ENCODE measurements around the gene TEFM. TPM values are rescaled to one million over a fixed set of nuclear protein-coding genes. Genes with fewer than 3 reads are reported as not detected.

The TEFM gene
- total RNA-seq, 1 experiment from 2014 or later, result 11.7 TPM

GRCh38 chr17:30894236-30894635, 11.8 kb downstream of the TEFM start:
- Histone ChIP-seq H3K27ac (ENCODE audit: insufficient read length, low read depth, low read length) (no peak overlapping the region), H3K14ac (ENCODE audit: insufficient read depth, low read length) (no peak overlapping the region), H3K4me2 (ENCODE audit: insufficient read depth, insufficient read length, low read length) (no peak overlapping the region), H4K5ac (ENCODE audit: insufficient read length, low read depth, low read length) (no peak overlapping the region), H3K18ac (ENCODE audit: insufficient read length, low read depth, low read length) (no peak overlapping the region), H4K8ac (replicated peaks; ENCODE audit: insufficient read length, low read depth, low read length) (no peak overlapping the region), H4K91ac (ENCODE audit: insufficient read length, low read depth, low read length) (no peak overlapping the region), H2BK120ac (ENCODE audit: low read depth, low read length, poor library complexity, severe bottlenecking) (no peak overlapping the region), H2AK5ac (ENCODE audit: insufficient read length, low read length) (no peak overlapping the region), H3K79me1 (ENCODE audit: insufficient read depth, low read depth, low read length, poor library complexity, severe bottlenecking) (no peaks in the 10 kb centered on the region), H3K9ac (ENCODE audit: extremely low read depth, insufficient read length, low read length) (no peak overlapping the region), H3K23ac (ENCODE audit: insufficient read length, low read depth, low read length) (no peak overlapping the region), H3K4me1 (ENCODE audit: insufficient read depth, low read length) (no peaks in the 10 kb centered on the region), H2BK5ac (ENCODE audit: insufficient read length, low read length) (no peak overlapping the region), H2BK20ac (ENCODE audit: low read depth, low read length, poor library complexity, severe bottlenecking) (no peak overlapping the region), H3K27me3 (ENCODE audit: insufficient read depth, low read length) (no peaks in the 10 kb centered on the region), H3K23me2 (ENCODE audit: insufficient read length, low read depth, low read length, poor library complexity, severe bottlenecking) (no peaks in the 10 kb centered on the region), H4K20me1 (ENCODE audit: control insufficient read depth, insufficient read depth, insufficient read length) (no peaks in the 10 kb centered on the region), H2BK15ac (ENCODE audit: low read depth, low read length) (no peak overlapping the region), H3K79me2 (ENCODE audit: insufficient read depth, low read length) (no peaks in the 10 kb centered on the region), H2AFZ (ENCODE audit: low read length) (no peak overlapping the region), H3K4ac (ENCODE audit: low read depth, low read length) (no peak overlapping the region), H3K56ac (ENCODE audit: insufficient read length, low read depth, low read length) (no peak overlapping the region), H2BK12ac (ENCODE audit: insufficient read length, low read depth, low read length) (no peak overlapping the region), H3T11ph (ENCODE audit: low read length) (no peak overlapping the region), H3K9me3 (ENCODE audit: control insufficient read depth, low read depth, low read length) (no peaks in the 10 kb centered on the region)
- no peak for DNase-seq
- H3K9me3 Mint-ChIP-seq, result no peaks in the 10 kb centered on the region
- TF ChIP-seq, protein P1, sequence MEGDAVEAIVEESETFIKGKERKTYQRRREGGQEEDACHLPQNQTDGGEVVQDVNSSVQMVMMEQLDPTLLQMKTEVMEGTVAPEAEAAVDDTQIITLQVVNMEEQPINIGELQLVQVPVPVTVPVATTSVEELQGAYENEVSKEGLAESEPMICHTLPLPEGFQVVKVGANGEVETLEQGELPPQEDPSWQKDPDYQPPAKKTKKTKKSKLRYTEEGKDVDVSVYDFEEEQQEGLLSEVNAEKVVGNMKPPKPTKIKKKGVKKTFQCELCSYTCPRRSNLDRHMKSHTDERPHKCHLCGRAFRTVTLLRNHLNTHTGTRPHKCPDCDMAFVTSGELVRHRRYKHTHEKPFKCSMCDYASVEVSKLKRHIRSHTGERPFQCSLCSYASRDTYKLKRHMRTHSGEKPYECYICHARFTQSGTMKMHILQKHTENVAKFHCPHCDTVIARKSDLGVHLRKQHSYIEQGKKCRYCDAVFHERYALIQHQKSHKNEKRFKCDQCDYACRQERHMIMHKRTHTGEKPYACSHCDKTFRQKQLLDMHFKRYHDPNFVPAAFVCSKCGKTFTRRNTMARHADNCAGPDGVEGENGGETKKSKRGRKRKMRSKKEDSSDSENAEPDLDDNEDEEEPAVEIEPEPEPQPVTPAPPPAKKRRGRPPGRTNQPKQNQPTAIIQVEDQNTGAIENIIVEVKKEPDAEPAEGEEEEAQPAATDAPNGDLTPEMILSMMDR (conservative IDR thresholded peaks at IDR 0.05), result no peak
- no peak overlapping the region for H3K4me3 Mint-ChIP-seq
- peaks cover 0 to 48% (median 40%) of the 10 kb centered on the region in 3 experiments; a peak in 6 of 7 replicates for H3K36me3 Mint-ChIP-seq (ENCODE audit: insufficient read depth in 1 of 3, low read depth in 3 of 3)
- no peaks in the 10 kb centered on the region for H3K27me3 Mint-ChIP-seq (ENCODE audit: low read depth)
- peak overlapping the region in 1 of 3 experiments; percentile 19; a peak in 1 of 7 replicates for H3K27ac Mint-ChIP-seq
- WGBS (ENCODE audit: extremely low coverage, insufficient read length, low lambda C conversion rate), result no CpG with 5 or more reads among the region's 3 CpGs
- H3K4me1 Mint-ChIP-seq, result no peaks in the 10 kb centered on the region

Data from H9 (cell line).